MV-4-11 (cell line): ENCODE measurements around the gene CLASP1.

Experiments used
- DNase-seq: peaks from one replicate; lab custom pipeline; 2025; lab: John Stamatoyannopoulos, UW

Gene CLASP1

GRCh38 chr2:121613774-121614173 is 35.5 kb downstream of the CLASP1 start:
- no peak for DNase-seq

DNA sequence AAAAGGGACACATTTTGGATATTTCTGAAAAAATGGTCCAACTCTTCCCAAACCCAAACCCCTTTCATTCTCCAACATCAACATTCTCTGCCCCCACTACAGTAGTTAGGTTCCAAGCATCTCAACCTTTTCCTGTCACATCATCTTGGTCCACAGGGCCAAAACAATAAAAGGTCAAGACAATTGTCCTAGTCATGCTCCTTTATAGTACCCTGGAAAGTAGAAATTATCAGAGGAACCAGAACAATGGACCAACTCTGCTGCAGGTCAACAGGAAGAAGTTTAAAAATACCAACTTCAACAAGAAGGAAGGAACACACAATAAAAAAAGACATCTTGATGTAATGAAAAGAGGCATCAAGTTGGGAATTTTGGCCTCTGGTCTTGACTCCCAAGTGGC is 36.1 kb downstream of the CLASP1 start:
- DNase-seq, result no peak

GRCh38 chr2:121611730-121612705 is 37.2 kb downstream of the CLASP1 start:
- DNase-seq, result peak; percentile 94

DNA sequence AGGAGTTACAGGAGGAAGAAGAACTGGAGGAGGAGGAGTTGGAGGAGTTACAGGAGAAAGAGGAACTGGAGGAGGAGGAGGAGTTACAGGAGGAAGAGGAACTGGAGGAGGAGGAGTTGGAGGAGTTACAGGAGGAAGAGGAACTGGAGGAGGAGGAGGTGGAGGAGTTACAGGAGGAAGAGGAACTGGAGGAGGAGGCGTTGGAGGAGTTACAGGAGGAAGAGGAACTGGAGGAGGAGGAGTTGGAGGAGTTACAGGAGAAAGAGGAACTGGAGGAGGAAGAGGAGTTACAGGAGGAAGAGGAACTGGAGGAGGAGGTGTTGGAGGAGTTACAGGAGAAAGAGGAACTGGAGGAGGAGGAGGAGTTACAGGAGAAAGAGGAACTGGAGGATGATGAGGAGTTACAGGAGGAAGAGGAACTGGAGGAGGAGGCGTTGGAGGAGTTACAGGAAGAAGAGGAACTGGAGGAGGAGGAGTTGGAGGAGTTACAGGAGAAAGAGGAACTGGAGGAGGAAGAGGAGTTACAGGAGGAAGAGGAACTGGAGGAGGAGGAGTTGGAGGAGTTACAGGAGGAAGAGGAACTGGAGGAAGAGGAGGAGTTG is 38.1 kb downstream of the CLASP1 start:
- peak; percentile 77 for DNase-seq

- peak; percentile 77 for DNase-seq
Measured at GRCh38 chr2:121610487-121610874, 38.8 kb downstream of the CLASP1 start.

DNA sequence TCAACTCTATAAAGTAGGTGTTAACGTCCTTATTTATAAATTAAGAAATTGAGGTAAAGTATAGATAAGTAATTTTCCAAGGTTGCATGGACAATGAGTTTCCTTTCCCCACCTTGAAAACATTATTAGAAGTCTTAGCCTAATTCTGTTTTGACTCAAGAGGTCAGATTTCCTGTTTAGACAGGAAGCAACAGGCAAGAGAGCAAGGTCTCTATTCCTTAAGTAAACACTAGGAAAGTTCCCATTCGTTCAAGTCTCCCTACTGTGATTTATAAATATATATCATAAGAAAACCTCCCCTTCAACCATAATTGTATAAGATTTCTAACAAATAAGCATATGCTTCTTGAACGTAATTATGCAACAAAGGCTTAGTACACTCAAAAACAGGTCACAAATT is 40.3 kb downstream of the CLASP1 start:
- no peak for DNase-seq

- no peak for DNase-seq
Measured at GRCh38 chr2:121608367-121608766, 40.9 kb downstream of the CLASP1 start.

- no peak for DNase-seq
Measured at GRCh38 chr2:121605820-121606733, 43.2 kb downstream of the CLASP1 start.

DNA sequence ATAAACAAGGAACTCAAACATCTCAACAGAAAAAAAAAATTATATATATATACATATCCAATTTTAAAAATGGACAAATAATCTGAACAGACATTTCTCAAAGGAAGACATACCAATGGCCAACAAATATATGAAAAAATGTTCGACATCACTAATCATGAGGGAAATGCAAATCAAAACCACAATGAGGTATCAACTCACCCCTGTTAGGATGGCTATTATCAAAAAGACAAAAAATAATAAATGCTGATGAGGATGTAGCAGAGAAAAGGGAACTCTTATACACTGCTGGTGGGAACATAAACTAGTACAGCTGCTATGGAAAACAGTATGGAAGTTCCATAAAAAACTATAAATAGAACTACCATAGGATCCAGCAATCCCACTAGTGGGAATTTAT is 46.1 kb downstream of the CLASP1 start:
- no peak for DNase-seq

- DNase-seq, result no peak
Measured at GRCh38 chr2:121599963-121600651, 49.2 kb downstream of the CLASP1 start.

DNA sequence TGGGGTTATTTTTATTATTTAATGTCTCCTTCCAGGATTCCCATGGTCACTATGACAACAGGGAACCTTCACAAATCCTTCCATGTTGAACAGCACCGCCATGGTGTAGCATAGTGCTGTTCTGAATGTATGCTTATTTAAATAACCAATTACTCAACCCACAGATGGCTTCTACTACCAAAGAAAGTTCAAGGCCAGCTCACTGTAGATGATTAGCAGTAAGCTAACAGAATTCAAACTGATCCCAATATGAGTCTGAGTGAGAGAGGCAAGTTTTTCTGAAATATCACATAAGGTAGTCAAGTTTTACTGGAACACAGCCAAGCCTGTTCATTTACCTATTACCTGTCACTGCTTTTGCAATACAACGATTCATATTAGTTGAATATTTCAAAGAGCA is 51.2 kb downstream of the CLASP1 start:
- DNase-seq, result no peak

DNA sequence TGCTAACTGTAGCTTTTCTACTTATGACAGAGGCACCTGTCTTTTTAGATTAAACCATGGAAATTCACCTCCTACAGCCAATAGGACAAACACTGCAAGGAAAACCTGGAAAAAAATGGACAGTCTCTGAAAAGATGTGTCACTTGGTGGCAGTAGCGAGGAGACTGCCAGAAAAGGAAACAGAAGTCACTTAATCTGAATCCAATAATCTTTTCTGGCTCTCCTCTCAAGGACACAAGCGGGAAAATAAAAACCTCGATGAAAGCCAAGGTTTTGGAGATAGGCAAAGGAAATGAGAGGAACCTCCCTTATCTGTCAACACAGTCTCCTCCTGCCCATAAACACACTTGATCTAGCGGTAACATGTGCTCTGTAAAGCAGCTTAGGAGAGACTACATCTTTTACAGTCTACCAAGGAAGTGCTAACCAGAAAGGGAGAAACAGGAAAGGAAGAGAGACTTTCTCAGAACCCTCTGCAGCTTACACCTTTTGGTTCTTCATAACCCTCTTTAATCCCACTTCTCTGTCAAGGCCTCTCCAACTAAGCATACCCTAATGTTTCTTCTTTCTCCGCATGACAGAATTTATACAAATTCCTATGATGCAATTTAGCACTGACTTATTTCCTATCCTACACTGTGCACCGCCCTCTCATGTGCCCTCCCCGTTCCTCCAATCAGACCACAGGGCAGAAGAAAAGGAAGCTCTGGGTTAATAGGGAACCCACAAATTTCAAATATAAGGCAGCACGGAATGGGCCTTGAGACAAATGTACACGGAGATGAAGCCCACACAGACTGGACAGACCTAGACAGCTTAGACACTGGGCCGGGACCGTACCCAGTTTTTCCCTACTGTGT is 52.8 kb downstream of the CLASP1 start:
- peak; percentile 91 for DNase-seq

DNA sequence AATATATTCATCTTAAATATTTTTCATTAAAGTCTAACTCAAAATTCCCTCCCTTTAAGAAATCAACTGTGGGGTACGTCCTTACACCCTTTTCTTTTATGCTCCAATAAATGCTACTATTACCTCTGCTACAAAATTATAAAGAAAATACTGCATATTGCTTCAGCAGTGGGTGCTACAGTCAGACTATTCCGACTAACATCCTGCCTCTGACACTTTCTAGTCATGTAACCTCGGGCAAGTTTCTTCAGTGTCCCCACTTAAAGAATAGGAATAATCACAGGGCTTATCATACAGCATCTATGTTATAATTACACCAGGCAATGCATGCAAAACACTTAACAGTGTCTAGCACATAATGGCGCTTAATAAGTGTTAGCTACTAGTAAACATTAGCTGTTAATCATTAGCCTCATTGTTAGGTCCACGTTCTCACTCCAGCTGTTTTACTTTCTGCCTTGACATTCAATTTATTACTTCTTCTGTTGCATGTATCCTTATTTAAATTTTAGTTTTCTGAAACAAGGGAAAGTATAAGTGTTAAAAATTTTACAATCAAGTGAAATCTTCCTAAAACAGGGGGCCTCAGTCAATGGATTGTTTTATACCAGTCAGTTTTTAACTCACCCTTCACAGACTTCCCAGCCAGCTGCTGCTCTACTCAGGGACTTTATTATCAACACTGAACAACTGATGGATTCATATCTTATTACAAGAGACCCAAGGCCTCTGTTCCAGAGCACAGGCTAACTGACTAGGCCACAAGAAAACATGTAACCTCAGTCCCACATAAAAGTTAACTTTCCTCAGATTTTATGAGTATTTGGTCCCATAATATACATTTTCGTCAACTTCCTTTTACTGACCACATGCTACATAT is 54.0 kb downstream of the CLASP1 start:
- no peak for DNase-seq

DNA sequence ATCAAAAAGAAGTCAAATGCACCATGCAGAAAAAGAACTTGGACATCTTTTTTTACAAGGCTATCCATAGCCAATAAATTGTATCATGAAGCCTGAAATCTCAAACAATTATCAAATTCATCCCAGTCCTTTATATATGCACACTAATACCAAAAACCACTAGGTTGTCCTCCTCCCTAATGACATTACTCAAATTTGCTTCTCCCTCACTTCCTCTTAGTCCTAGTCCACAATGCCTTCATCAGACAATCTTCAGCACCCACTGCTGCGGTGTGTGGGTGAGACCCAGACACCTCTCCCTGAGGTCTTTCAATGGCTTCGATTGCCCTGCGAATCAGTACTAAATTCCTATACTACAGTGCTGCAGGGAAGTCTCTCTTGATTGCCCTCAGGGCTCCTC is 58.1 kb downstream of the CLASP1 start:
- peak; percentile 9 for DNase-seq

GRCh38 chr2:121588357-121588756 is 60.9 kb downstream of the CLASP1 start:
- no peak for DNase-seq

DNA sequence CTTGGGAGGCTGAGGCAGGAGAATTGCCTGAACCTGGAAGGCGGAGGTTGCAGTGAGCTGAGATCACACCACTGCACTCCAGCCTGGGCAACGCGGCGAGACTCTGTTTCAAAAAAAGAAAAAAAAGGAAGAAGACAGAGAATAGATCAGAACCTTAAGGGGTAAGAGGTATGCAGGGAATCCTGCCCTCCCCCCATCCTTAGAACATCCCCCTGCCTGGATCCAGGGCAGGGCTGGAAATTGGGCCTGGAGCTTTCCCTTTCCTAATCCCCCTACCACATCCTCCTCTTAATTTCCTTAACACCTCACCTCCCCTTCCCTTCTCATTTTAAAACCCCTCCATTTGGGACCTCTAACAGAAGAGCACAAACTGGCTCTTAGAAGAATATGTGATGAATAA is 62.1 kb downstream of the CLASP1 start:
- DNase-seq, result no peak

- DNase-seq, result no peak
Measured at GRCh38 chr2:121584741-121585140, 64.5 kb downstream of the CLASP1 start.

- no peak for DNase-seq
Measured at GRCh38 chr2:121583555-121583954, 65.7 kb downstream of the CLASP1 start.

DNA sequence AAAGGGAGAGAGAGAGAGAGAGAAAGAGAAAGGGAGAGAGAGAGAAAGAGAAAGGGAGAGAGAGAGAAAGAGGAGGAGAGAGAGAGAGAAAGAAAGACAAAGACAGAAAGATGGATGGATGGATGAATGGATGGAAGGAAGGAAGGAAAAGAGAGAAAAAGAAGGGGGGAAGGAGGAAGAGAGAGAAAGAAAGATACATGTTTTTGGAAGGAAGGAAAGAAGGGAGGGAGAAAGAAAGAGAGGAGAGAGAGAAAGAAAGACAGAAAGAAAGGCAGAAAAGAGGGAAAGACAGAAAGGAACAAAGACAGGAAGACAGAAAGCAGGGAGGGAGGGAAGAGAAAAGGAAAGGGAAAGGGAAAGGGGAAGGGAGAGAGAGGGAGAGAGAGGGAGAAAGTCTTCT is 67.0 kb downstream of the CLASP1 start:
- DNase-seq, result no peak

GRCh38 chr2:121579309-121579708 is 70.0 kb downstream of the CLASP1 start:
- no peak for DNase-seq
